ENCODE results near the gene NDUFV1. TPM values are rescaled to one million over a fixed set of nuclear protein-coding genes. Genes with fewer than 3 reads are reported as not detected.
"Not testable (repeated sequence)": the region's sequence is repeated elsewhere in the genome, so short reads cannot be mapped to it uniquely, and the experiment has no call there.

The NDUFV1 gene
- total RNA-seq, 2 experiments from 2014 or later: 211 to 219 TPM

- not testable (repeated sequence) for H3K9me3 Mint-ChIP-seq; H3K27ac Mint-ChIP-seq; ATAC-seq (ENCODE audit: low read depth); H3K4me3 Mint-ChIP-seq; H3K36me3 Mint-ChIP-seq; DNase-seq
- POLR2A ChIA-PET: interaction anchor here (0.6 kb wide), 1 partner anchor 31 kb away, joined by 4 read pairs; the partner anchor contains the start of gene ACY3
- Mint-ChIP-seq H3K4me1 (peaks cover 11% of the 10 kb centered on the region), H3K27me3 (peaks cover 10% of the 10 kb centered on the region)
Measured at GRCh38 chr11:67618901-67619659, 12.3 kb downstream of the NDUFV1 start.

- POLR2A ChIA-PET: interaction anchor here (0.6 kb wide), 1 partner anchor 31 kb away, joined by 4 read pairs; the partner anchor contains the start of gene ACY3
- H3K27ac Mint-ChIP-seq; H3K4me3 Mint-ChIP-seq; DNase-seq; H3K4me1 Mint-ChIP-seq; H3K36me3 Mint-ChIP-seq; H3K9me3 Mint-ChIP-seq; ATAC-seq (ENCODE audit: low read depth): not testable (repeated sequence)
- peaks cover 10% of the 10 kb centered on the region for H3K27me3 Mint-ChIP-seq
Measured at GRCh38 chr11:67619683-67620618, 13.2 kb downstream of the NDUFV1 start.

GRCh38 chr11:67620621-67621020 is 13.9 kb downstream of the NDUFV1 start:
- H3K4me3 Mint-ChIP-seq; ATAC-seq (ENCODE audit: low read depth); POLR2A ChIA-PET; H3K9me3 Mint-ChIP-seq; H3K36me3 Mint-ChIP-seq; H3K27ac Mint-ChIP-seq; DNase-seq: not testable (repeated sequence)
- peaks cover 10% of the 10 kb centered on the region for H3K27me3 Mint-ChIP-seq
- H3K4me1 Mint-ChIP-seq: peaks cover 14% of the 10 kb centered on the region

GRCh38 chr11:67621928-67622327 is 15.2 kb downstream of the NDUFV1 start:
- H3K36me3 Mint-ChIP-seq; ATAC-seq (ENCODE audit: low read depth); H3K9me3 Mint-ChIP-seq; H3K27me3 Mint-ChIP-seq; H3K4me3 Mint-ChIP-seq; H3K27ac Mint-ChIP-seq; POLR2A ChIA-PET; DNase-seq: not testable (repeated sequence)
- H3K4me1 Mint-ChIP-seq: peaks cover 14% of the 10 kb centered on the region

- H3K36me3 Mint-ChIP-seq; H3K9me3 Mint-ChIP-seq; ATAC-seq (ENCODE audit: low read depth); H3K4me3 Mint-ChIP-seq; H3K27ac Mint-ChIP-seq; DNase-seq; POLR2A ChIA-PET; H3K27me3 Mint-ChIP-seq: not testable (repeated sequence)
- peaks cover 10% of the 10 kb centered on the region for H3K4me1 Mint-ChIP-seq
Measured at GRCh38 chr11:67622905-67623304, 16.2 kb downstream of the NDUFV1 start.

GRCh38 chr11:67623795-67624194 is 17.1 kb downstream of the NDUFV1 start:
- ATAC-seq (ENCODE audit: low read depth); H3K9me3 Mint-ChIP-seq; DNase-seq; H3K4me3 Mint-ChIP-seq; H3K36me3 Mint-ChIP-seq; H3K27ac Mint-ChIP-seq; H3K27me3 Mint-ChIP-seq; POLR2A ChIA-PET: not testable (repeated sequence)
- peaks cover 10% of the 10 kb centered on the region for H3K4me1 Mint-ChIP-seq

GRCh38 chr11:67626131-67626833 is 19.5 kb downstream of the NDUFV1 start:
- H3K27me3 Mint-ChIP-seq; DNase-seq; H3K4me3 Mint-ChIP-seq; H3K27ac Mint-ChIP-seq; H3K9me3 Mint-ChIP-seq; H3K36me3 Mint-ChIP-seq; ATAC-seq (ENCODE audit: low read depth); POLR2A ChIA-PET: not testable (repeated sequence)
- peaks cover 14% of the 10 kb centered on the region for H3K4me1 Mint-ChIP-seq

GRCh38 chr11:67626970-67627369 is 20.2 kb downstream of the NDUFV1 start:
- POLR2A ChIA-PET: no interaction called here
- peaks cover 2% of the 10 kb centered on the region for H3K27me3 Mint-ChIP-seq
- no peak overlapping the region for H3K4me3 Mint-ChIP-seq
- peaks cover 16% of the 10 kb centered on the region for H3K4me1 Mint-ChIP-seq
- no peak for DNase-seq
- no peak overlapping the region for H3K27ac Mint-ChIP-seq
- H3K36me3 Mint-ChIP-seq: no peaks in the 10 kb centered on the region
- ATAC-seq (ENCODE audit: low read depth): no peak
- no peaks in the 10 kb centered on the region for H3K9me3 Mint-ChIP-seq

GRCh38 chr11:67627441-67627811 is 20.7 kb downstream of the NDUFV1 start:
- DNase-seq (no peak), ATAC-seq (ENCODE audit: low read depth) (no peak)
- POLR2A ChIA-PET: no interaction called here
- H3K27me3 Mint-ChIP-seq: peaks cover 2% of the 10 kb centered on the region
- no peaks in the 10 kb centered on the region for H3K36me3 Mint-ChIP-seq
- no peak overlapping the region for H3K4me3 Mint-ChIP-seq
- no peaks in the 10 kb centered on the region for H3K9me3 Mint-ChIP-seq
- peak overlapping the region; percentile 67 for H3K27ac Mint-ChIP-seq
- H3K4me1 Mint-ChIP-seq: peaks cover 16% of the 10 kb centered on the region

- no peak overlapping the region for H3K4me3 Mint-ChIP-seq
- peaks cover 16% of the 10 kb centered on the region for H3K4me1 Mint-ChIP-seq
- H3K36me3 Mint-ChIP-seq: no peaks in the 10 kb centered on the region
- no peaks in the 10 kb centered on the region for H3K9me3 Mint-ChIP-seq
- POLR2A ChIA-PET: interaction anchor here (2.3 to 4.3 kb wide), 2 partner anchors 14 to 17 kb away, joined by 28 to 41 read pairs; no protein-coding TSS in a partner anchor
- peak overlapping the region; percentile 67 for H3K27ac Mint-ChIP-seq
- H3K27me3 Mint-ChIP-seq: peaks cover 2% of the 10 kb centered on the region
- ATAC-seq (ENCODE audit: low read depth) (no peak), DNase-seq (no peak)
Measured at GRCh38 chr11:67627812-67628624, 21.3 kb downstream of the NDUFV1 start.

GRCh38 chr11:67628710-67629385 is 22.1 kb downstream of the NDUFV1 start:
- ATAC-seq (ENCODE audit: low read depth): no peak

More at GRCh38 chr11:67628710-67629385, 22.1 kb downstream of the NDUFV1 start:
- peak overlapping the region; percentile 84 for H3K4me3 Mint-ChIP-seq
- POLR2A ChIA-PET: interaction anchor here (0.5 to 4.3 kb wide), 11 partner anchors 10 to 360 kb away, joined by 3 to 44 read pairs (median 5); partner anchors contain the start of gene ACY3
- H3K36me3 Mint-ChIP-seq: no peaks in the 10 kb centered on the region
- DNase-seq: no peak
- peaks cover 16% of the 10 kb centered on the region for H3K4me1 Mint-ChIP-seq
- no peaks in the 10 kb centered on the region for H3K9me3 Mint-ChIP-seq
- H3K27me3 Mint-ChIP-seq: peaks cover 2% of the 10 kb centered on the region
- H3K27ac Mint-ChIP-seq: peak overlapping the region; percentile 75

Data from activated naive CD8-positive, alpha-beta T cell treated with anti-CD3 and anti-CD28 coated beads, Interleukin-2, amount 10 ng/mL, durations not matched to agents 7 days and 5 days (primary cell).